IPS-NIHi7 (cell line): Measurements from ENCODE around the gene HTR6.
"Not testable (repeated sequence)": the region's sequence is repeated elsewhere in the genome, so short reads cannot be mapped to it uniquely, and the experiment has no call there.

Source experiments
- DNase-seq: peaks from one replicate; pipeline ENCODE4 v3.0.0; 2012; ENCODE audit warnings: mixed read lengths; ENCODE audit errors: extremely low spot score

Gene HTR6

GRCh38 chr1:19664453-19665185 lies at the start of gene HTR6:
Gene HTR6, plus strand, starts transcription at chr1:19664875. Its CDS starts 879 bp downstream, at chr1:19665754.
- DNase-seq = no peak

DNA sequence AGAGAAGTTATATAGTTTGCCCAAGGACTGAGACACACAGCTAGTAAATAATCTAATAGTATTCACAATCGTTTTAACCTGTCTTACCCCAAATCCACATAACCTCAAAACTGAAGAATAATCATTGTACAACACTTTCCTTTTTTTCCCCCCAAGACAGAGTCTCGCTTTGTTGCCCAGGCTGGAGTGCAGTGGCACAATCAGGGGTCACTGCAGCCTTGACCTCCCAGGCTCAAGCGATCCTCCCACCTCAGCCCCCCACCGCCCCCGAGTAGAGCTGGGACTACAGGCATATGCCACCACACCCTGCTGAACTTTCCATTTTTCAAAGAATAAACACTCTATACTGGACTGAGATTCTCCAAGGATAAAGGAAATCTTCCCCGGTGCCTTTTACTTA lies 49.2 kb upstream of the HTR6 start:
- DNase-seq = no peak

- DNase-seq = no peak
These were observed 48.2 kb upstream of the HTR6 start for GRCh38 chr1:19616489-19616888.

GRCh38 chr1:19617376-19617775 lies 47.3 kb upstream of the HTR6 start:
- DNase-seq = no peak

GRCh38 chr1:19618428-19618827 lies 46.2 kb upstream of the HTR6 start:
- DNase-seq = no peak

- no peak for DNase-seq
These were observed 44.8 kb upstream of the HTR6 start for GRCh38 chr1:19619697-19620384.

GRCh38 chr1:19620786-19621185 lies 43.9 kb upstream of the HTR6 start:
- no peak for DNase-seq

GRCh38 chr1:19621274-19621950 lies 43.3 kb upstream of the HTR6 start:
- DNase-seq = no peak

- DNase-seq = no peak
These were observed 42.5 kb upstream of the HTR6 start for GRCh38 chr1:19622204-19622603.

DNA sequence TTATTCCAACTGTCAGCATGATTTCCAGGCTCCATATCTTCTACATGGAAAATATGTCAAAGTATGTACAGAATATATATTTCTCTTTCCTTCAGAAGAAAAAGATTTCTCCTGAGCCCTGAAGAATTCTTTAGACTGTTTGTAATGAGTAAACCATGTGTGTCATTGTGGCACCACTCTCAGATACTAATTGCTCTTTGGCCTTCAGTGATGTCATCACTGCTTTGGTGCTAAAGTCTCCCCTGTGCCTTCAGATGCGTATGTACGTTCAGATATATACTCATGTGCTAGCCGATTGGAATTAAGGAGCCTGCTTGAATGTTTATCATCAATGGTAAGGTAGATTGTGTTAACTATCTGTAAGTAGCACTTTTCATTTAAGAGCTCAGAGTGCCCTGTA lies 41.2 kb upstream of the HTR6 start:
- DNase-seq = no peak

DNA sequence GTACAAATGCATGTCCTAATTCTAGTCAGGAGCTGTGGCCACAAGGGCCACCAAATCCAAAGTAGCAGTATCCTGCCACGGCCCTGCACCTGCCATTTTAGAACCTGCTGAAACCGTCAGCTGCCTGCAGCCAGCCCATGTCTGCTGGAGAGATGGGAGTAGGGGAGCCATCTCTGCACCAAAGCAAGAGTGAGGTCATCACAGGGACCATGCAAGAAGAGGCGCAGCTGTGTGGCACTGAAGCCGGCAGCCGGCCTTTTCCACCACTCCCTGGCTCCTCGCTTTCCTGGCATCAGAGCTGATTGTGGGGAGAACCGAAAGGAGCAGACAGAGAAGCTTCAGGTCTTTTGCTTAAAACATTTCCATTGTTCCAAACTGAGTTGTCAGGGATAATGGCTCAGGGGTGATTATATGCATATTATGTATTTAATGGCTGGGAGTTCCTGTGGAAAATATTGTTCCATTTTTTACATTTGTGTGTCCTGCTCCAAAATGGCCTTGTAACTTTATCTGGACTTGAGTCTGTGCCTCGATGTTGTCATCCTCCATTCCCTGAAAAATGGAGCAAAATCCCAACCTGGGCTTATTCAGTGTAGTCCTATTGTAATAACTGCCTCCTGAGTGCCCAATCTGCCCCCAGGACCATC lies 39.3 kb upstream of the HTR6 start:
- DNase-seq = no peak

GRCh38 chr1:19628879-19629278 lies 35.8 kb upstream of the HTR6 start:
- no peak for DNase-seq

- no peak for DNase-seq
These were observed 35.3 kb upstream of the HTR6 start for GRCh38 chr1:19629357-19629756.

GRCh38 chr1:19630192-19630591 lies 34.5 kb upstream of the HTR6 start:
- DNase-seq = not testable (repeated sequence)

- no peak for DNase-seq
These were observed 33.8 kb upstream of the HTR6 start for GRCh38 chr1:19630720-19631395.

DNA sequence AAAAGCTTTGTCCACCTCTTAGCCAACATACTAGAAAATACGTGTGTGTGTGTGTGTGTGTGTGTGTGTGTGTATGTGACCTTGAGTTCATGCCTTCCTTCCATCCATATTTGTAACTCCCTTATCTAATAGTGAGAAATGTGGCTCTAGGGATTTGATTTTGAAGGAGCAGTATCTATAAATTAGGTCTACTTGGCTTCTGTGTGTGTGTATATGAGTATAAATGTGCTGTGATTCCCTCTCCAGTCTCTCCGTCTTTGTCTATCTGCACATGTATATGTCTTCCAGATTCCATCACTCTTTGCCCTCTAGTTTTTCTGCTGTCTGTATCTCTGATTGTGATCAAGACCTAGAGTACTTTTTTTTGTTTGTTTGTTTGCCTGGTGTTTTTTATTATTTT lies 32.5 kb upstream of the HTR6 start:
- DNase-seq = no peak

GRCh38 chr1:19633106-19633505 lies 31.6 kb upstream of the HTR6 start:
- DNase-seq = no peak

DNA sequence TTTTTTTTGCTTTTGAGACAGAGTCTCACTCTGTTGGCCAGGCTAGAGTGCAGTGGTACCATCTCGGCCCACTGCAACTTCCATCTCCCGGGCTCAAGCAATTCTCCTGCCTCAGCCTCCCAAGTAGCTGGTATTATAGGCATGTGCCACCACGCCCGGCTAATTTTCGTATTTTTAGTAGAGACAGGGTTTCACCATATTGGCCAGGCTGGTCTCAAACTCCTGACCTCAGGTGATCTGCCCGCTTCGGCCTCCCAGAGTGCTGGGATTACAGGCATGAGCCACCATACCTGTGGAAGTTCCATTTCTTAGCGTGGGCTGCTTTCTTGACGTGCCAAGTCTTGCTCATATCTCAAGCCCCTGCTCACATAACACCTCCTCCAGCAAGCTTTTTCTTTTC lies 29.6 kb upstream of the HTR6 start:
- DNase-seq = not testable (repeated sequence)

GRCh38 chr1:19635646-19636045 lies 29.0 kb upstream of the HTR6 start:
- no peak for DNase-seq

GRCh38 chr1:19636065-19636464 lies 28.6 kb upstream of the HTR6 start:
- DNase-seq = no peak

GRCh38 chr1:19636749-19637148 lies 27.9 kb upstream of the HTR6 start:
- DNase-seq = not testable (repeated sequence)

DNA sequence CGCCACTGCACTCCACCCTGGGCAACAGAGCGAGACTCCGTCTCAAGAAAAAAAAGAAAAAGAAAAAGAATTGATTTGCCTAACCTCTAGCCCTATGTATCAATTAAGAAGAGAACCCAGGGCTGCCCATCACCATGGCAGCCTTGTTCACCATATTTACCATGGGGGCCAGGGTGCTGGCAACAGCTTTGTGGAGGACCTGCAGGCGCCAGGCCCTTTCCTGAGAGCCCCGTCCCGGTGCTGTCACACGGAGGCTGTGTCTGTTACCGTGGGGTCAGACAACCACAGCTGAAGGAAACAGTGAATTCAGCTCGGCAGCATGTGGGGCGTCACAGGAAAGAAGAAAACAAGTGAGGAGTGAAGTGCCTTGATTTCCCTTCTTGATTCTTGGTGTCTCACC lies 27.1 kb upstream of the HTR6 start:
- no peak for DNase-seq
